Astrocyte (in vitro differentiated cells and primary cell): ENCODE measurements around the gene FUT7. TPM values are rescaled to one million over a fixed set of nuclear protein-coding genes. Genes with fewer than 3 reads are reported as not detected.

ENCODE experiments used
- DNase-seq: peaks from one replicate; pipeline ENCODE4 v3.0.0-alpha.2; 2010; ENCODE audit warnings: low read depth
- FAIRE-seq: peaks from 2 replicates; lab custom pipeline; 2011; peaks lifted over from hg19 to GRCh38; lab: Jason Lieb, UNC
- H2AFZ ChIP-seq: 2 replicates; pipeline ENCODE4 v1.6.0; 2012; ENCODE audit warnings: low read depth, low read length, inconsistent platforms
- H3K27ac ChIP-seq: 2 replicates; pipeline ENCODE4 v1.5.1; 2011; ENCODE audit warnings: low read depth, low read length, inconsistent platforms
- H3K27me3 ChIP-seq: 2 replicates; pipeline ENCODE4 v1.6.0; 2011; ENCODE audit warnings: low read length, inconsistent platforms; ENCODE audit not compliant: insufficient read depth
- H3K36me3 ChIP-seq: 2 replicates; pipeline ENCODE4 v1.5.1; 2011; ENCODE audit warnings: low read length, inconsistent platforms; ENCODE audit not compliant: insufficient read depth
- H3K4me1 ChIP-seq: 2 replicates; pipeline ENCODE4 v1.5.1; 2011; ENCODE audit warnings: low read length, inconsistent platforms; ENCODE audit not compliant: insufficient read depth
- H3K4me2 ChIP-seq: 2 replicates; pipeline ENCODE4 v1.6.0; 2012; ENCODE audit warnings: low read length, inconsistent platforms
- H3K4me3 ChIP-seq: 2 replicates; pipeline ENCODE4 v1.5.1; 2011; ENCODE audit warnings: low read depth, mild to moderate bottlenecking, low read length, inconsistent platforms; ENCODE audit not compliant: insufficient read depth
- H3K79me2 ChIP-seq: 2 replicates; pipeline ENCODE4 v1.6.0; 2012; ENCODE audit warnings: mild to moderate bottlenecking, low read length, inconsistent platforms; ENCODE audit not compliant: insufficient read depth
- H3K9ac ChIP-seq: 2 replicates; pipeline ENCODE4 v1.6.0; 2012; ENCODE audit warnings: mild to moderate bottlenecking, low read length, inconsistent platforms
- H3K9me3 ChIP-seq: 2 replicates; pipeline ENCODE4 v1.5.1; 2012; ENCODE audit warnings: low read depth, mild to moderate bottlenecking, low read length, inconsistent platforms; ENCODE audit not compliant: insufficient read depth
- H4K20me1 ChIP-seq: 2 replicates; pipeline ENCODE4 v1.6.0; 2012; ENCODE audit warnings: low read length, inconsistent platforms; ENCODE audit not compliant: insufficient read depth
- H3K27ac Mint-ChIP-seq: one replicate; pipeline ENCODE4 v1.8.0; 2021; ENCODE audit warnings: mild to moderate bottlenecking, mixed read lengths; ENCODE audit not compliant: unreplicated experiment
- H3K27me3 Mint-ChIP-seq: one replicate; pipeline ENCODE4 v1.8.0; 2021; ENCODE audit warnings: low read depth, mixed read lengths; ENCODE audit not compliant: unreplicated experiment
- H3K36me3 Mint-ChIP-seq: one replicate; pipeline ENCODE4 v1.8.0; 2021; ENCODE audit warnings: low read depth, mixed read lengths; ENCODE audit not compliant: unreplicated experiment
- H3K4me1 Mint-ChIP-seq: one replicate; pipeline ENCODE4 v1.8.0; 2021; ENCODE audit warnings: low read depth, mixed read lengths; ENCODE audit not compliant: unreplicated experiment
- H3K4me3 Mint-ChIP-seq: one replicate; pipeline ENCODE4 v1.8.0; 2021; ENCODE audit warnings: mild to moderate bottlenecking, moderate library complexity, mixed read lengths; ENCODE audit not compliant: unreplicated experiment
- H3K9me3 Mint-ChIP-seq: one replicate; pipeline ENCODE4 v1.8.0; 2021; ENCODE audit warnings: mild to moderate bottlenecking, mixed read lengths; ENCODE audit not compliant: unreplicated experiment
- CTCF ChIP-seq: IDR thresholded peaks from 2 replicates; pipeline ENCODE4 v1.5.1; 2011; ENCODE audit warnings: low read depth, mild to moderate bottlenecking, inconsistent platforms, low read length, moderate library complexity; ENCODE audit not compliant: insufficient read depth
- EZH2 ChIP-seq: IDR thresholded peaks from 2 replicates; pipeline ENCODE4 v1.6.1; 2012; ENCODE audit warnings: mild to moderate bottlenecking, low read length, inconsistent platforms; ENCODE audit not compliant: insufficient read depth
- total RNA-seq: library from RNA; stranded (reverse); gene quantifications from 2 replicates; pipeline ENCODE4 v1.2.1, GENCODE V29; 2021

Gene FUT7
- total RNA-seq, 1 donor from 2014 or later, result not detected

- no peak for DNase-seq
These were observed 19.0 kb downstream of the FUT7 start for GRCh38 chr9:137012694-137013570.

GRCh38 chr9:137011907-137012675 is 19.8 kb downstream of the FUT7 start:
- no peaks in the 10 kb centered on the region for H3K4me1 Mint-ChIP-seq
- no peak overlapping the region for H3K4me3 Mint-ChIP-seq
- H3K27me3 Mint-ChIP-seq, result no peaks in the 10 kb centered on the region
- DNase-seq, result no peak
- H3K4me2 ChIP-seq, result no peak overlapping the region
- H3K9ac ChIP-seq, result no peak overlapping the region
- H3K36me3 Mint-ChIP-seq, result peaks cover 9% of the 10 kb centered on the region
- no peak for FAIRE-seq
- no peak overlapping the region for H3K4me3 ChIP-seq
- no peak overlapping the region for H3K27ac ChIP-seq
- no peaks in the 10 kb centered on the region for H4K20me1 ChIP-seq
- no peaks in the 10 kb centered on the region for H3K9me3 ChIP-seq
- H3K27ac Mint-ChIP-seq, result no peak overlapping the region
- TF ChIP-seq EZH2, result no peak
- TF ChIP-seq CTCF, result no peak
- no peaks in the 10 kb centered on the region for H3K4me1 ChIP-seq
- H3K79me2 ChIP-seq, result no peaks in the 10 kb centered on the region
- no peaks in the 10 kb centered on the region for H3K27me3 ChIP-seq
- no peaks in the 10 kb centered on the region for H3K36me3 ChIP-seq
- H3K9me3 Mint-ChIP-seq, result no peaks in the 10 kb centered on the region
- H2AFZ ChIP-seq, result no peak overlapping the region

More at GRCh38 chr9:137012694-137013570, 19.0 kb downstream of the FUT7 start:
- Histone ChIP-seq H3K27me3 (no peaks in the 10 kb centered on the region), H3K79me2 (no peaks in the 10 kb centered on the region), H3K27ac (no peak overlapping the region), H2AFZ (no peak overlapping the region), H3K4me1 (no peaks in the 10 kb centered on the region), H4K20me1 (no peaks in the 10 kb centered on the region), H3K4me2 (no peak overlapping the region), H3K9me3 (no peaks in the 10 kb centered on the region), H3K9ac (no peak overlapping the region), H3K36me3 (no peaks in the 10 kb centered on the region), H3K4me3 (no peak overlapping the region)
- FAIRE-seq, result no peak
- no peak overlapping the region for H3K4me3 Mint-ChIP-seq
- TF ChIP-seq CTCF (no peak), EZH2 (no peak)
- peaks cover 9% of the 10 kb centered on the region for H3K36me3 Mint-ChIP-seq
- H3K27ac Mint-ChIP-seq, result no peak overlapping the region
- H3K9me3 Mint-ChIP-seq, result no peaks in the 10 kb centered on the region
- H3K4me1 Mint-ChIP-seq, result no peaks in the 10 kb centered on the region
- H3K27me3 Mint-ChIP-seq, result no peaks in the 10 kb centered on the region
